Ovary (tissue), 3 donors: ENCODE results near the gene THSD4.

ENCODE experiments used
- EP300 ChIP-seq: sonication (generic); formaldehyde crosslinking; IDR thresholded peaks from one replicate; pipeline ENCODE4 v1.6.1; 2017; ENCODE audit warnings: antibody characterized with exemption
- POLR2A ChIP-seq: fragments of 450-650 bp; IDR thresholded peaks from one replicate; pipeline ENCODE4 v1.6.1; 2017; ENCODE audit warnings: antibody characterized with exemption, mild to moderate bottlenecking, moderate library complexity
- TF ChIP-seq, protein P1 (sequence below), 3 donors: fragments of 450-650 bp in 2 of 3; fragments of 200-600 bp in 1 of 3; IDR thresholded peaks; one replicate each; pipeline versions ENCODE4 v1.5.1 to v1.8.0; 2016 to 2022; ENCODE audit warnings: antibody characterized with exemption in 3 of 3, mild to moderate bottlenecking in 1 of 3
- donor health status: DM: no; HTN: no; CAD: no.

DNA sequence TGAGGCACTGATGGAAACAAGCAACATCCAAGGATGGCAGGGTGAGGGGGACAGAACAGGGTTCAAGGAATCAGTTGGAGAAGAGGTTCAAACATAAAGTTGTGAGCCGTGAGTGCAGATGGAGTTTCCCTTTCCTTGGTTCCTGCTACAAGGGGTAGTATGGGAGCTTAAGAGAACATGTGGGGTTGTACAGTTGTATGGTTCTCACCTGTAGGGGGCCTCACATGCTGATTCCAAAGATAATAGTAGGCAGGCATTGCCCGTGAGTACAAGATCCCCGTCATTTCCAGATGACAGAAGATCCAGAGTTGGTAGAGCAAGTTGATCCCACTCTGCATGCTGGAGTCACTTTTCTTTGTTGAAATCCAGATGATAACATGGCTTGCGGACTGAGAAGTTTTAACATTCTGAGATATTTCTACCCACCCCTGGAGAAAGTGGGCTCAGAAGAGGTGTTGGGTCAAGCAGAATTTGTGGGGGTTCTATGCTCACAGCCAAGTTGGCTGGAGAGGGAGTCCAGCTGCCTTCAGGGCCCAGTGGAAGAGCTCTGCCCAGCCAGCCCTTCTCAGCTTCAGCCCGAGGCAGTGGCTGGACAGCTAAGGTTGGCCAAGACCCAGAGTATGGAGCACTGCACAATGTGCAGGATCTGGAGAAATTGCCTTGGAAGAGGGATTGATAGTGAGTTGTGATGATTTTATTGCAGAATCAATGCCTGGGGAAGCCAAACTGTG lies 141.8 kb downstream of the THSD4 start:
- TF ChIP-seq, protein P1, sequence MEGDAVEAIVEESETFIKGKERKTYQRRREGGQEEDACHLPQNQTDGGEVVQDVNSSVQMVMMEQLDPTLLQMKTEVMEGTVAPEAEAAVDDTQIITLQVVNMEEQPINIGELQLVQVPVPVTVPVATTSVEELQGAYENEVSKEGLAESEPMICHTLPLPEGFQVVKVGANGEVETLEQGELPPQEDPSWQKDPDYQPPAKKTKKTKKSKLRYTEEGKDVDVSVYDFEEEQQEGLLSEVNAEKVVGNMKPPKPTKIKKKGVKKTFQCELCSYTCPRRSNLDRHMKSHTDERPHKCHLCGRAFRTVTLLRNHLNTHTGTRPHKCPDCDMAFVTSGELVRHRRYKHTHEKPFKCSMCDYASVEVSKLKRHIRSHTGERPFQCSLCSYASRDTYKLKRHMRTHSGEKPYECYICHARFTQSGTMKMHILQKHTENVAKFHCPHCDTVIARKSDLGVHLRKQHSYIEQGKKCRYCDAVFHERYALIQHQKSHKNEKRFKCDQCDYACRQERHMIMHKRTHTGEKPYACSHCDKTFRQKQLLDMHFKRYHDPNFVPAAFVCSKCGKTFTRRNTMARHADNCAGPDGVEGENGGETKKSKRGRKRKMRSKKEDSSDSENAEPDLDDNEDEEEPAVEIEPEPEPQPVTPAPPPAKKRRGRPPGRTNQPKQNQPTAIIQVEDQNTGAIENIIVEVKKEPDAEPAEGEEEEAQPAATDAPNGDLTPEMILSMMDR (IDR thresholded peaks at IDR 0.05) = no peak
- no peak for TF ChIP-seq POLR2A
- no peak for TF ChIP-seq EP300
